Transverse colon (tissue), 4 donors: ENCODE measurements around the gene TRANK1. TPM values are rescaled to one million over a fixed set of nuclear protein-coding genes. Genes with fewer than 3 reads are reported as not detected.

Source experiments
- DNase-seq: peaks from one replicate; pipeline ENCODE4 v3.0.0-alpha.2; 2019
- H3K27ac ChIP-seq, 4 donors: fragments of 200-600 bp; sonication (generic); 2 replicates each; pipeline ENCODE4 v1.5.1; 2016 to 2018; ENCODE audit warnings: inconsistent platforms in 4 of 4
- H3K27me3 ChIP-seq: fragments of 200-600 bp; sonication (generic); 2 replicates; pipeline ENCODE4 v1.5.1; 2017; ENCODE audit warnings: inconsistent platforms
- H3K36me3 ChIP-seq, 4 donors: fragments of 200-600 bp; sonication (generic); 2 replicates each; pipeline ENCODE4 v1.5.1; 2017 to 2019; ENCODE audit warnings: inconsistent platforms in 4 of 4
- H3K4me1 ChIP-seq, 4 donors: fragments of 200-600 bp; sonication (generic); 2 replicates each; pipeline ENCODE4 v1.5.1; 2017 to 2020; ENCODE audit warnings: inconsistent platforms in 4 of 4
- H3K4me3 ChIP-seq, 4 donors: fragments of 200-600 bp; sonication (generic); 1 replicate in 1 of 4; 2 replicates in 3 of 4; pipeline versions ENCODE4 v1.5.1 to v1.6.1; 2017 to 2019; ENCODE audit warnings: inconsistent platforms in 4 of 4
- H3K9me3 ChIP-seq, 2 donors: fragments of 200-600 bp; sonication (generic); 2 replicates each; pipeline ENCODE4 v1.5.1; 2017 to 2019; ENCODE audit warnings: inconsistent platforms in 2 of 2
- CTCF ChIP-seq, 5 experiments: fragments of 200-600 bp in 3 of 5; fragments of 450-650 bp in 2 of 5; sonication (generic) in 3 of 5; IDR thresholded peaks; 1 replicate in 2 of 5; 2 replicates in 3 of 5; pipeline ENCODE4 v1.5.1; 2016 to 2017; ENCODE audit warnings: antibody characterized with exemption in 5 of 5, inconsistent platforms in 3 of 5, mild to moderate bottlenecking in 2 of 5, moderate library complexity in 1 of 5
- EP300 ChIP-seq: sonication (generic); formaldehyde crosslinking; IDR thresholded peaks from one replicate; pipeline ENCODE4 v1.6.1; 2017; ENCODE audit warnings: antibody characterized with exemption, low read depth
- POLR2A ChIP-seq: fragments of 450-650 bp; IDR thresholded peaks from one replicate; pipeline ENCODE4 v1.6.1; 2016; ENCODE audit warnings: antibody characterized with exemption, mild to moderate bottlenecking, moderate library complexity
- POLR2AphosphoS5 ChIP-seq, 3 donors: sonication (generic); formaldehyde crosslinking; IDR thresholded peaks; one replicate each; pipeline ENCODE4 v1.6.1; 2016; ENCODE audit warnings: antibody characterized with exemption in 3 of 3
- WGBS, 2 donors: methylation state at CpG; one replicate each; pipeline ENCODE4 v1.1.5; 2018; ENCODE audit warnings: low coverage in 1 of 2; 5-methylcytosine and 5-hydroxymethylcytosine counted together
- in situ Hi-C, 4 donors: fragments of 200-750 bp; cut with MboI; loops; one replicate each; pipeline versions ENCODE4 v1.15.0 to v1.15.1; 2017; ENCODE audit warnings: low sequenced_read_pairs in 3 of 4, low pct_ligation_motif_present in 1 of 4, low pct_unique_long_range_greater_than_20kb in 1 of 4
- intact Hi-C: fragments of 100-400 bp; cut with DNase I; formaldehyde crosslinking; loops from one replicate; pipeline ENCODE4 v1.15.1; 2023; ENCODE audit warnings: low total_unique reads
- small RNA-seq, 4 donors: library from RNA; depleted of rRNA; stranded (forward); fragments of <200 nt; gene quantifications; one replicate each; pipeline ENCODE3, GENCODE V24; 2016
- total RNA-seq, 4 donors: library from RNA; depleted of rRNA; stranded (reverse); fragments of >200 nt; gene quantifications; one replicate each; pipeline ENCODE4 v1.1.0, GENCODE V29; 2016

The TRANK1 gene
- total RNA-seq, 4 donors from 2014 or later, result 91.5 to 179 (median 116) TPM

DNA sequence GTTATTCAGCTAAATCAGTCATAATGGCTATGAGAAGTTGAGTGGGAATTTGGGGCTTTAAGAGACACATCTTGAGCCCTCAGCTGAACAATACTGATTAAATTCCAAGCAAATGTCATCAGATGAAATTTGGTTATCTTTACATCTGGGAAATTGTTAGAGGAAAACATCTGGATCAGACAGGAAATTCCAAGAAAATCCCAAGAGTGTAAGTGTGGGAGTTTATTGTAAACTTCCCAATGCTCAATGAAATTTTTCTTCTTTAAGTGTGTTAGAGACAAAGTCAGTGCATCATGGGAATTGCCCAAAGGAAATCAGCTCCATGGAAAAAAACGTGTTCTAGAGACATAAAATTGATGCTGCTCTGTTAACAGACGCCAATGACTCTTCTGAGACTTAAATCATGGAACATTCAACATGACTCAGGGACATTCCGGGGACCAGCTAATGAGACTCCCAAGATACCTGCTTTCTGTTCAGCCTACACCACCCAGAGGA is 160.7 kb downstream of the TRANK1 start:
- intact Hi-C loops (no loop called here), in situ Hi-C loops (no loop called here)
- 31 to 51% methylated on average over 2 to 3 of the region's 3 CpGs for WGBS, 2 donors

DNA sequence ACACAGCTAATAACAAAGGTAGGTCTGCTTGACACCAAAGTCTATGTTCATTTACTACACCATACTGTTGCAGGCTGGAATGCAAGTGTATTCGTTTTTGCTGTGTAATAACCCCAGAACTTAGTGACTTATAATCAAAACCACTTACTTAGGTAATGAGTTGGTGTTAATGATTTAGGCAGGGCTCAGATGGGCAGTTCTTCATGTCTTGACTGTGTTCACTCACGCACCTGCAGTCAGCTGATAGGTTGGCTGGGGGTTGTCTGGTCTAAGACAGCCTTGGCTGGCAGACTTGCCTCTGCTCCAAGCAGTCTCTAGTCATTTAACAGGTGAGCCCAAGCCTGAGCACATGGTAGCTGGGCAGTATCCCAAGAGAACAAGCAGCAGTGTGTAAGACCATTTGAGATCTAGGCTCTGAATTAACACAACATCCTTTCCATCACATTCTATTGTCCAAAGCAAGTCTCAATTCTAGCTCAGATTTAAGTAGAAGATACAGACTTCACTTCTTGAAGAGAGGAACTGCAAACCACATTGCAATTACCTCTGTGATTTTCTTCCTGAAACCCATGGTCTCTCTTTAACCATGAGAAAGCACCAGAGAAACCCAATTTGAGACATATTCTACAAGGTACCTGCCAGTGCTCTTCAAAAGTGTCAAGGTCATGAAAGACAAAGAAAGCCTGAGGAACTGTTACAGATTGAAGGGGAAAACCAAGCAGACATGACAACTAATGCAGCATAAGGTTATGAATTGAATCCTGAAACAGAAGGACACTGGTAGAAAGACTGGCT is 167.2 kb downstream of the TRANK1 start:
- 44% methylated on average over 2 of the region's 2 CpGs; no CpG with 5 or more reads in 1 of the 2 donors for WGBS, 2 donors
- Histone ChIP-seq H3K36me3 (no peaks in the 10 kb centered on the region), H3K4me3 (no peak overlapping the region), H3K27me3 (no peaks in the 10 kb centered on the region), H3K9me3 (no peaks in the 10 kb centered on the region), H3K27ac (no peak overlapping the region), H3K4me1 (no peaks in the 10 kb centered on the region)
- in situ Hi-C loops, result no loop called here
- DNase-seq, result no peak
- intact Hi-C loops, result no loop called here
- TF ChIP-seq POLR2AphosphoS5 (IDR thresholded peaks at IDR 0.05), result no peak
- no peak for TF ChIP-seq EP300
- TF ChIP-seq POLR2A, result no peak
- no peak for TF ChIP-seq CTCF (IDR thresholded peaks at IDR 0.05)

More for the DNA sequence above, 160.7 kb downstream of the TRANK1 start:
- Histone ChIP-seq H3K27ac (no peak overlapping the region), H3K4me3 (no peak overlapping the region), H3K9me3 (no peaks in the 10 kb centered on the region), H3K4me1 (no peaks in the 10 kb centered on the region), H3K36me3 (no peaks in the 10 kb centered on the region), H3K27me3 (no peaks in the 10 kb centered on the region)
- TF ChIP-seq POLR2AphosphoS5 (IDR thresholded peaks at IDR 0.05) (no peak), CTCF (IDR thresholded peaks at IDR 0.05) (no peak), EP300 (no peak), POLR2A (no peak)
- DNase-seq, result no peak

Small RNA genes lying within 50 kb of the gene (small RNA-seq; reads per million reads assigned to genes)
- 0 reads per million in 4 donors for gene RNU6ATAC4P

Other genes with a start within 250 kb of the TRANK1 start
- under 1 TPM in 1 of 4 donors, not detected in 3; 0.14 TPM for gene DCLK3, start 180.5 kb downstream of the TRANK1 start, total RNA-seq
- 10 to 100 TPM in 1 of 4 donors, 1 to 10 TPM in 3; 5.8 to 22.9 (median 7.1) TPM for gene EPM2AIP1, start 48.1 kb upstream of the TRANK1 start, total RNA-seq
- gene MLH1, start 48.5 kb upstream of the TRANK1 start, total RNA-seq, result 10 to 100 TPM; 19.4 to 38.0 (median 27.8) TPM
- 100 to 1,000 TPM; 136 to 198 (median 167) TPM for gene LRRFIP2, start 229.5 kb upstream of the TRANK1 start, total RNA-seq